OCI-LY3 (cell line): ENCODE measurements around the gene ERP27.

Experiments
- EZH2phosphoT487 ChIP-seq: fragments of 200-600 bp; shearing (Covaris generic); IDR thresholded peaks from 2 replicates; pipeline ENCODE4 v1.6.1; 2018; ENCODE audit warnings: antibody characterized with exemption, mixed run types, low read depth
- TF ChIP-seq, protein P1 (sequence below): fragments of 200-600, 300-600 bp; sonication (generic); IDR thresholded peaks from 2 replicates; pipeline ENCODE4 v1.5.1; 2014; ENCODE audit warnings: antibody characterized with exemption, low read length, low read depth

DNA sequence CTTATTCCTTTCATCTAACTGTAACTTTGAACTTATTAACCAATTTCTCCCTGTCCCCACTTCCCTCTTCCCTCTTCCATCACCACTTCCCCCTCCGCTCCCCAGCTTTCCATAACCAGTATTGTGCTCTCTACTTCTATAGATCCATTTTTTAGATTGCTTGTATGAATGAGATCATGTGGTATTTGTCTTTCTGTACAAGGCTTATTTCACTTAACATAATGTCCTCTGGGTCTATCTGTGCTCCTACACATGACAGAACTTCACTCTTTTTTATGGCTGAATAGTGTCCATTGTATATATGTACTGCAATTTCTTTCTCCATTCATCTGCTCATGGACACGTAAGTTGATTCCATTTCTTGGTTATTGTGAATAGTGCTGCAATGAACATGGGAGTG is 14.4 kb downstream of the ERP27 start:
- TF ChIP-seq, protein P1, sequence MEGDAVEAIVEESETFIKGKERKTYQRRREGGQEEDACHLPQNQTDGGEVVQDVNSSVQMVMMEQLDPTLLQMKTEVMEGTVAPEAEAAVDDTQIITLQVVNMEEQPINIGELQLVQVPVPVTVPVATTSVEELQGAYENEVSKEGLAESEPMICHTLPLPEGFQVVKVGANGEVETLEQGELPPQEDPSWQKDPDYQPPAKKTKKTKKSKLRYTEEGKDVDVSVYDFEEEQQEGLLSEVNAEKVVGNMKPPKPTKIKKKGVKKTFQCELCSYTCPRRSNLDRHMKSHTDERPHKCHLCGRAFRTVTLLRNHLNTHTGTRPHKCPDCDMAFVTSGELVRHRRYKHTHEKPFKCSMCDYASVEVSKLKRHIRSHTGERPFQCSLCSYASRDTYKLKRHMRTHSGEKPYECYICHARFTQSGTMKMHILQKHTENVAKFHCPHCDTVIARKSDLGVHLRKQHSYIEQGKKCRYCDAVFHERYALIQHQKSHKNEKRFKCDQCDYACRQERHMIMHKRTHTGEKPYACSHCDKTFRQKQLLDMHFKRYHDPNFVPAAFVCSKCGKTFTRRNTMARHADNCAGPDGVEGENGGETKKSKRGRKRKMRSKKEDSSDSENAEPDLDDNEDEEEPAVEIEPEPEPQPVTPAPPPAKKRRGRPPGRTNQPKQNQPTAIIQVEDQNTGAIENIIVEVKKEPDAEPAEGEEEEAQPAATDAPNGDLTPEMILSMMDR: no peak
- TF ChIP-seq EZH2phosphoT487: no peak
